Measurements from ENCODE around the gene PANK3.

- TF ChIP-seq CTCF (IDR thresholded peaks at IDR 0.05; ENCODE audit: poor library complexity, severe bottlenecking) (no peak), TAF1 (IDR thresholded peaks at IDR 0.05; ENCODE audit: low read depth) (no peak), EZH2 (IDR thresholded peaks at IDR 0.05; ENCODE audit: borderline replicate concordance, insufficient read depth, low read length, poor library complexity, severe bottlenecking) (no peak), EP300 (conservative IDR thresholded peaks at IDR 0.05; ENCODE audit: poor library complexity, severe bottlenecking) (no peak), RAD21 (conservative IDR thresholded peaks at IDR 0.05) (no peak), POLR2AphosphoS5 (IDR thresholded peaks at IDR 0.05) (no peak)
Observed at GRCh38 chr5:168590666-168591065, 11.5 kb upstream of the PANK3 start.

Measured in neural cell (in vitro differentiated cells).